Ovary (tissue), 3 donors: ENCODE results near the gene PLEKHA6.

Source experiments
- EP300 ChIP-seq: sonication (generic); formaldehyde crosslinking; IDR thresholded peaks from one replicate; pipeline ENCODE4 v1.6.1; 2017; ENCODE audit warnings: antibody characterized with exemption
- POLR2A ChIP-seq: fragments of 450-650 bp; IDR thresholded peaks from one replicate; pipeline ENCODE4 v1.6.1; 2017; ENCODE audit warnings: antibody characterized with exemption, mild to moderate bottlenecking, moderate library complexity
- TF ChIP-seq, protein P1 (sequence below), 3 donors: fragments of 450-650 bp in 2 of 3; fragments of 200-600 bp in 1 of 3; IDR thresholded peaks; one replicate each; pipeline versions ENCODE4 v1.5.1 to v1.8.0; 2016 to 2022; ENCODE audit warnings: antibody characterized with exemption in 3 of 3, mild to moderate bottlenecking in 1 of 3
- donor health status: DM: no; HTN: no; CAD: no.

DNA sequence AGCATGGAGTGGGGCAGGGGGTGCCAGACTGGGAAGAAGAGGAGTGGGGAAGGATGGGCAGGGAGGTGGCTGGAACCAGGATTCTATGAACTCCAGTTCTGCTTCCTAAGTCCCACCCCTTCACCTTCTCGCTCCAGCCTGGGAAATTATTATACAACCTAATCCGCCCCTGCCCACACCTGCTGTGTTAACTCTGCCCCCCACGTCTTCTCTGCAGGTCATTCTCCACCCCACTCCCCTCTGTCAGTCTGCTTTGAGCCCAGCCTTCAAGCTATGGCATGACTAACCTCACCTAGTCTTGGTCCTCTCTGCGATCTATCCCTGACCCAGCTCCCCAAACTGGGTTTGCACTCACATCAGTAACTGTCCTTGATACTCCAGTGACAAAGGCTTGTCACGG, 99.9 kb downstream of the PLEKHA6 start:
- TF ChIP-seq POLR2A (no peak), EP300 (no peak)
- TF ChIP-seq, protein P1, sequence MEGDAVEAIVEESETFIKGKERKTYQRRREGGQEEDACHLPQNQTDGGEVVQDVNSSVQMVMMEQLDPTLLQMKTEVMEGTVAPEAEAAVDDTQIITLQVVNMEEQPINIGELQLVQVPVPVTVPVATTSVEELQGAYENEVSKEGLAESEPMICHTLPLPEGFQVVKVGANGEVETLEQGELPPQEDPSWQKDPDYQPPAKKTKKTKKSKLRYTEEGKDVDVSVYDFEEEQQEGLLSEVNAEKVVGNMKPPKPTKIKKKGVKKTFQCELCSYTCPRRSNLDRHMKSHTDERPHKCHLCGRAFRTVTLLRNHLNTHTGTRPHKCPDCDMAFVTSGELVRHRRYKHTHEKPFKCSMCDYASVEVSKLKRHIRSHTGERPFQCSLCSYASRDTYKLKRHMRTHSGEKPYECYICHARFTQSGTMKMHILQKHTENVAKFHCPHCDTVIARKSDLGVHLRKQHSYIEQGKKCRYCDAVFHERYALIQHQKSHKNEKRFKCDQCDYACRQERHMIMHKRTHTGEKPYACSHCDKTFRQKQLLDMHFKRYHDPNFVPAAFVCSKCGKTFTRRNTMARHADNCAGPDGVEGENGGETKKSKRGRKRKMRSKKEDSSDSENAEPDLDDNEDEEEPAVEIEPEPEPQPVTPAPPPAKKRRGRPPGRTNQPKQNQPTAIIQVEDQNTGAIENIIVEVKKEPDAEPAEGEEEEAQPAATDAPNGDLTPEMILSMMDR (IDR thresholded peaks at IDR 0.05) = no peak
